ENCODE measurements around the gene AP1S2.

- TF ChIP-seq CTCF (IDR thresholded peaks at IDR 0.05 in 8 of 11, conservative IDR thresholded peaks at IDR 0.05 in 3 of 11), result no peak
- no peak for TF ChIP-seq POLR2A (IDR thresholded peaks at IDR 0.05)
Observed at GRCh38 chrX:15881381-15881897, 26.8 kb upstream of the AP1S2 start.

Data from spleen (tissue), 7 donors.